ENCODE data around the gene WNT7B.

DNA sequence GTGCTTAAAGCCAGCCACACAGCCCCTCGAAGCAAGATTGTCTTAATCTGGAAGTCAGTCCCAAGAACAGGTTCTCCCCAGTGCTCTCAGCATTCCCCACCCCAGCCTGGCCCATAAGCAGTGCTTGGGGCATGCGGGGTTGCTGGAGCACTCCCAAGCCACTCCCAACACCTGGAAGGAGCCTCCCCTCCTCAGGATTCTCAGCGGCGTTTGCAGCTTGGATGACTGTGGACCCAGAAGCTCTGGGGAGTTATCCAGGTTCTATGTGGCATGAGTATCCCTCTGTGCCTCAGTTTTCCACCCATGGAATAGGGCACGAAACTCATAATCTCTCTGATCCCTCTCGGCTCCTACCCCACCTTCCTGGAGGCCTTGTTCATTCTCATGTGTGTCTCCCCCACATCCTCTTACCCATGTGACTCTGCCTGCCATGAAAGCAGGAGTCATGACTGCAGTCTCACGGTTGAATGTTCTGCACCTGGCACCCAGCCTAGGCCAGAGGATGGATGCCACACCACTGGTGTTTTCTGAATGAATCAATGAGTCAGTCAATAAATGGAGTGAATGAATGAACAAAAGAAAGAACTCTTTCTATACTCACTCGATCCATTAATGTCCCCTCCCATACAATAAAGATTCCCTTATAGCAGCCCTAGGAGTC is 33.4 kb upstream of the WNT7B start:
- TF ChIP-seq, protein P1, sequence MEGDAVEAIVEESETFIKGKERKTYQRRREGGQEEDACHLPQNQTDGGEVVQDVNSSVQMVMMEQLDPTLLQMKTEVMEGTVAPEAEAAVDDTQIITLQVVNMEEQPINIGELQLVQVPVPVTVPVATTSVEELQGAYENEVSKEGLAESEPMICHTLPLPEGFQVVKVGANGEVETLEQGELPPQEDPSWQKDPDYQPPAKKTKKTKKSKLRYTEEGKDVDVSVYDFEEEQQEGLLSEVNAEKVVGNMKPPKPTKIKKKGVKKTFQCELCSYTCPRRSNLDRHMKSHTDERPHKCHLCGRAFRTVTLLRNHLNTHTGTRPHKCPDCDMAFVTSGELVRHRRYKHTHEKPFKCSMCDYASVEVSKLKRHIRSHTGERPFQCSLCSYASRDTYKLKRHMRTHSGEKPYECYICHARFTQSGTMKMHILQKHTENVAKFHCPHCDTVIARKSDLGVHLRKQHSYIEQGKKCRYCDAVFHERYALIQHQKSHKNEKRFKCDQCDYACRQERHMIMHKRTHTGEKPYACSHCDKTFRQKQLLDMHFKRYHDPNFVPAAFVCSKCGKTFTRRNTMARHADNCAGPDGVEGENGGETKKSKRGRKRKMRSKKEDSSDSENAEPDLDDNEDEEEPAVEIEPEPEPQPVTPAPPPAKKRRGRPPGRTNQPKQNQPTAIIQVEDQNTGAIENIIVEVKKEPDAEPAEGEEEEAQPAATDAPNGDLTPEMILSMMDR (IDR thresholded peaks at IDR 0.05; ENCODE audit: low read depth, low read length, poor library complexity, severe bottlenecking) = no peak
- no peak for TF ChIP-seq EZH2phosphoT487 (IDR thresholded peaks at IDR 0.05; ENCODE audit: borderline replicate concordance, low read length)
